T-cell (primary cell): ENCODE data around the gene VPS26B. TPM values are rescaled to one million over a fixed set of nuclear protein-coding genes. Genes with fewer than 3 reads are reported as not detected.

ENCODE experiments used
- total RNA-seq, 35 experiments: library from RNA in 6 of 35; stranded (reverse) in 6 of 35; fragments of 120-200 nt in 1 of 35; gene quantifications; one replicate each; pipeline versions ENCODE4 v1.2.1 to v1.2.4 and lab custom pipeline; 2013 to 2026

VPS26B gene
- total RNA-seq, 5 donors from 2014 or later (not counting 1 experiment from before 2014, with no cell fraction given): 60.3 to 65.1 (median 62.7) TPM

Other genes starting within 250 kb of the VPS26B start
- 10 to 100 TPM in 1 of 5 donors, 1 to 10 TPM in 4; 6.6 to 10.7 (median 8.2) TPM for gene JAM3, start 155.6 kb upstream of the VPS26B start, total RNA-seq
- gene NCAPD3, start 704 bp upstream of the VPS26B start, total RNA-seq: 10 to 100 TPM; 33.7 to 41.9 (median 36.8) TPM
- 10 to 100 TPM; 37.5 to 57.6 (median 55.5) TPM for gene THYN1, start 28.7 kb downstream of the VPS26B start, total RNA-seq
- 10 to 100 TPM; 22.1 to 40.2 (median 38.2) TPM for gene ACAD8, start 28.9 kb downstream of the VPS26B start, total RNA-seq
- gene GLB1L3, start 51.7 kb downstream of the VPS26B start, total RNA-seq: 1 to 10 TPM; 1.3 to 2.8 (median 1.9) TPM
- 1 to 10 TPM; 1.4 to 3.6 (median 2.3) TPM for gene GLB1L2, start 107.3 kb downstream of the VPS26B start, total RNA-seq
- 1 to 10 TPM in 4 of 5 donors, under 1 TPM in 1; 0.38 to 6.1 (median 1.3) TPM for gene B3GAT1, start 187.6 kb downstream of the VPS26B start, total RNA-seq